Measurements from ENCODE around the gene MUC15. TPM values are rescaled to one million over a fixed set of nuclear protein-coding genes. Genes with fewer than 3 reads are reported as not detected.

The MUC15 gene
- total RNA-seq, 6 experiments from 2014 or later = not detected

DNA sequence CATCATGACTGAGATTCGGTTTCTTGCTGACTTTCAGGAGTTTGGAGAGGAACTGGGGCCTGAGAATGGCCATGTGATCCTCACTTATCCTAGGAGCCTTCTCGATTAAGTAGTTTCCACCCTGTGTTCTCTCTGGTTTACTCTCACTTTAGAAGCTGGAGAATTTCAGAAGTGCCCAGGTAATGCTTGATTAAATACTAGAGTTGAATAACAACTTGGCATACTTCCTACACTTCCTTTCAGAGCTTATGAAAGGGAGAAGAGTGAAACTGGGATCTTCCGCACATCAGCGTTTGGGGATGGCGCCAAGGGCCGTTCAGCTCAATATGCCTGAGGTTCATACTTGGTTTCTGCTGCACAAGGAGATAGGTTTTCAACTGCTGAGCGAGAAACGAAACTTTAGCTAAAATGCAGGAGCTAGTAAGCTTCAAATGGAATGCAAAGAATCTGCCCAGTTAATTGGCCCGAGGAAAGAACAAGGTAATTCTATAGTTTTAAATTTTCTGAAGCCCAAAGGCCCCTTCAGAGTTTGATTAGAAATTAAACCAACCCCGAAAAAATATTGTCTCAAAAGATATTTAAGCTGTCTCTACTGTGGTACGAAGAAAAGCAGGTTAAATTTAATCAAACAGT, 823 bp upstream of the MUC15 start:
- intact Hi-C loops (cut with DNase I) = no loop called here
- no peak for ATAC-seq
- H3K4me3 ChIP-seq = no peak overlapping the region
- no peaks in the 10 kb centered on the region for H3K36me3 ChIP-seq
- H3K27me3 ChIP-seq = no peaks in the 10 kb centered on the region
- WGBS (ENCODE audit: insufficient coverage, low coverage, low lambda C conversion rate, missing lambda C conversion rate) = 54% methylated on average over 8 of the region's 11 CpGs
- no peak overlapping the region for H3K27ac ChIP-seq
- no peaks in the 10 kb centered on the region for H3K9me3 ChIP-seq
- no peak for DNase-seq
- H3K4me1 ChIP-seq = no peaks in the 10 kb centered on the region
- TF ChIP-seq, protein P1, sequence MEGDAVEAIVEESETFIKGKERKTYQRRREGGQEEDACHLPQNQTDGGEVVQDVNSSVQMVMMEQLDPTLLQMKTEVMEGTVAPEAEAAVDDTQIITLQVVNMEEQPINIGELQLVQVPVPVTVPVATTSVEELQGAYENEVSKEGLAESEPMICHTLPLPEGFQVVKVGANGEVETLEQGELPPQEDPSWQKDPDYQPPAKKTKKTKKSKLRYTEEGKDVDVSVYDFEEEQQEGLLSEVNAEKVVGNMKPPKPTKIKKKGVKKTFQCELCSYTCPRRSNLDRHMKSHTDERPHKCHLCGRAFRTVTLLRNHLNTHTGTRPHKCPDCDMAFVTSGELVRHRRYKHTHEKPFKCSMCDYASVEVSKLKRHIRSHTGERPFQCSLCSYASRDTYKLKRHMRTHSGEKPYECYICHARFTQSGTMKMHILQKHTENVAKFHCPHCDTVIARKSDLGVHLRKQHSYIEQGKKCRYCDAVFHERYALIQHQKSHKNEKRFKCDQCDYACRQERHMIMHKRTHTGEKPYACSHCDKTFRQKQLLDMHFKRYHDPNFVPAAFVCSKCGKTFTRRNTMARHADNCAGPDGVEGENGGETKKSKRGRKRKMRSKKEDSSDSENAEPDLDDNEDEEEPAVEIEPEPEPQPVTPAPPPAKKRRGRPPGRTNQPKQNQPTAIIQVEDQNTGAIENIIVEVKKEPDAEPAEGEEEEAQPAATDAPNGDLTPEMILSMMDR (IDR thresholded peaks at IDR 0.05) = no peak
- TF ChIP-seq POLR2A (IDR thresholded peaks at IDR 0.05) = no peak

DNA sequence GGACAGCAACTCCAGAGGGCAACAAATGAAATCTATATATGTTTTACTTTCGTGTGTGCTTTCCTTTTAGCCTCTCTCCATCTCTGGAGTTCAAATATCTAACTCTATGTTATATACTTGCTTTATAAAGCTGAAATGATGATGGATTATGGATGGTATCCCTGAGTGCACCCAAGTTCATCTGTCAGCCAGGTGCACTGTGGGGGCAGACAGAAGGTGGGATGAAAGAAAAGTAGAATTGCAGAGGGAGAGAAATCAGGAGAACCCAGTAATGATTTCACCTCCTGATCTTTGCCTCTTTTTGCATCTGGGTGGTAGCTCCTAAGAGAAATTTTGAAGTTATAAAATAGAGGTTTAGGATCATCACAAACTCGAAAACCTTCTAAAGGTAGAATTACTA, 2.4 kb downstream of the MUC15 start:
- no peak for ATAC-seq
- Histone ChIP-seq H3K9me3 (no peaks in the 10 kb centered on the region), H3K27me3 (no peaks in the 10 kb centered on the region), H3K36me3 (no peaks in the 10 kb centered on the region), H3K4me1 (no peaks in the 10 kb centered on the region), H3K4me3 (no peak overlapping the region), H3K27ac (no peak overlapping the region)
- WGBS (ENCODE audit: insufficient coverage, low coverage, low lambda C conversion rate, missing lambda C conversion rate) = 13% methylated on average over 2 of the region's 2 CpGs
- TF ChIP-seq, protein P1 (IDR thresholded peaks at IDR 0.05) = no peak
- intact Hi-C loops (cut with DNase I) = no loop called here
- DNase-seq = no peak

DNA sequence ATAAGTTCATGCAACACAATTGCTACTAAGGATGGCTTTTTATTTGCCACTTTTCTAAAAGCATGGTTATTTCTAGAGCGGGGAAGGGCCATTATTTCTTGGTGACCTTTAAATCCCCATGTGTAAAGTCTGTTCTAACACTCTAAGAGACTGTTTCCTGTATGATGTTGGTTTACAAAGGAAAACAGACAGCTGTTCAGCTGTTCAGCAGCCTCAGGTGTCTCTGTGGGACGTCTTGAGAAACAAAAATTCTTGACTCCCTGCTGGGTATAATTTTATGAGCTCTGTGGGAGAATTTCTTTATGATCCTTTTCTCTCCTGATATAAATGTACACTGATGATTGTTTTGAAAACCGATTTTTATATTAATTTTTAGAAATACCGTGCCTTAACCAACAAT, 13.9 kb downstream of the MUC15 start:
- intact Hi-C loops (cut with DNase I) = no loop called here
- WGBS (ENCODE audit: insufficient coverage, low coverage, low lambda C conversion rate, missing lambda C conversion rate) = 40% methylated on average over 4 of the region's 4 CpGs
- no peak for ATAC-seq

DNA sequence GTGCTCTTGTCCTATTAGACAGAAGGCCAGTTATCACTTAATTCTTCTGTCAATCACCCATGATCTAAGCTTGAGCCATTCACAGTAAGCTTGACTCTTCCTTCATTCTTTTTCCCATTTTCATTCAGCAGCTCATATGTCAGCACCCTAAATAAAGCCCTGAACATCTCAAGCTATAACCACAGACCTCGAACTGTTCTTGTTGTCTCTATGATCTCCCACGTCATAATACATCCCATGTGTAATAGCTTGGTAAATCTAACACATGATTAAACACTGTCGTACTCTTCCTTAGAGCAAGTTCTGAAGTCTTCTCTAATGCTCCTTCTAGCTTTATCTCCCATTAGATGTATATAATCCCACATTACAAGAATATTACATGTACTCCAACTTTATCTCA, 14.4 kb downstream of the MUC15 start:
- H3K36me3 ChIP-seq = no peaks in the 10 kb centered on the region
- TF ChIP-seq, protein P1 (IDR thresholded peaks at IDR 0.05) = no peak
- TF ChIP-seq POLR2A (IDR thresholded peaks at IDR 0.05) = no peak
- no peaks in the 10 kb centered on the region for H3K4me1 ChIP-seq
- intact Hi-C loops (cut with DNase I) = no loop called here
- H3K27me3 ChIP-seq = no peaks in the 10 kb centered on the region
- H3K27ac ChIP-seq = no peak overlapping the region
- 36% methylated on average over 3 of the region's 3 CpGs for WGBS (ENCODE audit: insufficient coverage, low coverage, low lambda C conversion rate, missing lambda C conversion rate)
- H3K9me3 ChIP-seq = no peaks in the 10 kb centered on the region
- no peak for DNase-seq
- no peak for ATAC-seq
- H3K4me3 ChIP-seq = no peak overlapping the region

More for the DNA sequence above, 13.9 kb downstream of the MUC15 start:
- TF ChIP-seq, protein P1 (IDR thresholded peaks at IDR 0.05) = no peak
- no peak for TF ChIP-seq POLR2A (IDR thresholded peaks at IDR 0.05)
- Histone ChIP-seq H3K4me3 (no peak overlapping the region), H3K4me1 (no peaks in the 10 kb centered on the region), H3K27me3 (no peaks in the 10 kb centered on the region), H3K27ac (no peak overlapping the region), H3K36me3 (no peaks in the 10 kb centered on the region), H3K9me3 (no peaks in the 10 kb centered on the region)
- DNase-seq = no peak

DNA sequence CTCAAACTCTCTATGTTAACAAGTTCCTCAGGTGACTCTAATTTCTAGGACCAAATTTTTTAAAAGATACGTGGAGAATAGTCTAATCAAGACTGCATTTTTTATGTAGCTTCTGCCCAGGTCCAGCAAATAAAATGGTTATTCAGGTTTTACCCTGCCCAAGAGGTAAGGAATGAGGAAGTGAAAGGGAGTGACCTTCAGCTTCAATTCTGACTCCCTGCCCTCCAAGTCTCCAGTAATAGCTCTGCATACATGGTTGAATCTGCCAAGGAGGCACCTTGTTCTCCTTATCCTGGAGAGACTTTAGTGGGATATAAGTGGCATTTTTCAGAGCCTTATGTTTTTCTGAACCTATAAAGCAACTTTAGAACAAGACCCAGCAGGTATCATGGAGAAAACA, 15.5 kb downstream of the MUC15 start:
- intact Hi-C loops (cut with DNase I) = no loop called here
- Histone ChIP-seq H3K27ac (no peak overlapping the region), H3K4me1 (no peaks in the 10 kb centered on the region), H3K9me3 (no peaks in the 10 kb centered on the region), H3K27me3 (no peaks in the 10 kb centered on the region), H3K4me3 (no peak overlapping the region), H3K36me3 (no peaks in the 10 kb centered on the region)
- ATAC-seq (no peak), DNase-seq (no peak)
- 52% methylated on average over 1 of the region's 1 CpG for WGBS (ENCODE audit: insufficient coverage, low coverage, low lambda C conversion rate, missing lambda C conversion rate)
- TF ChIP-seq, protein P1 (IDR thresholded peaks at IDR 0.05) = no peak

All from right lobe of liver (tissue), 6 donors.